ENCODE measurements around the gene FXYD4.

FXYD4 gene

GRCh38 chr10:43350686-43351085 lies 20.8 kb upstream of the FXYD4 start:
- H3K27ac ChIP-seq: peak overlapping the region; percentile 49
- TF ChIP-seq ZFX (IDR thresholded peaks at IDR 0.05): no peak
- TF ChIP-seq CTCF (conservative IDR thresholded peaks at IDR 0.05): no peak

- no peak for TF ChIP-seq ZFX (IDR thresholded peaks at IDR 0.05)
- no peak for TF ChIP-seq CTCF (conservative IDR thresholded peaks at IDR 0.05)
- H3K27ac ChIP-seq: no peak overlapping the region
Observed at GRCh38 chr10:43351301-43351700, 20.1 kb upstream of the FXYD4 start.

- H3K27ac ChIP-seq: no peak overlapping the region
- TF ChIP-seq CTCF (conservative IDR thresholded peaks at IDR 0.05): no peak
- no peak for TF ChIP-seq ZFX (IDR thresholded peaks at IDR 0.05)
Observed at GRCh38 chr10:43352951-43353350, 18.5 kb upstream of the FXYD4 start.

GRCh38 chr10:43353495-43354329 lies 17.7 kb upstream of the FXYD4 start:
- H3K27ac ChIP-seq: no peak overlapping the region
- no peak for TF ChIP-seq ZFX (IDR thresholded peaks at IDR 0.05)
- TF ChIP-seq CTCF (conservative IDR thresholded peaks at IDR 0.05): no peak

- TF ChIP-seq CTCF (conservative IDR thresholded peaks at IDR 0.05) (no peak), ZFX (IDR thresholded peaks at IDR 0.05) (no peak)
- H3K27ac ChIP-seq: no peak overlapping the region
Observed at GRCh38 chr10:43354330-43354635, 17.2 kb upstream of the FXYD4 start.

- TF ChIP-seq CTCF (conservative IDR thresholded peaks at IDR 0.05) (no peak), ZFX (IDR thresholded peaks at IDR 0.05) (no peak)
Observed at GRCh38 chr10:43354879-43355380, 16.5 kb upstream of the FXYD4 start.

GRCh38 chr10:43355749-43356371 lies 15.6 kb upstream of the FXYD4 start:
- no peak overlapping the region for H3K27ac ChIP-seq
- TF ChIP-seq ZFX (IDR thresholded peaks at IDR 0.05) (no peak), CTCF (conservative IDR thresholded peaks at IDR 0.05) (no peak)

More at GRCh38 chr10:43354879-43355380, 16.5 kb upstream of the FXYD4 start:
- H3K27ac ChIP-seq: no peak overlapping the region

All from C4-2B (cell line).